Smooth muscle cell of the umbilical artery (primary cell): ENCODE results near the gene PEX5L. TPM values are rescaled to one million over a fixed set of nuclear protein-coding genes. Genes with fewer than 3 reads are reported as not detected.

Source experiments
- total RNA-seq: library from RNA; depleted of rRNA; stranded (reverse); fragments of >200 nt; gene quantifications from 2 replicates; pipeline ENCODE4 v1.2.3, GENCODE V29; 2014

The PEX5L gene, protein sequence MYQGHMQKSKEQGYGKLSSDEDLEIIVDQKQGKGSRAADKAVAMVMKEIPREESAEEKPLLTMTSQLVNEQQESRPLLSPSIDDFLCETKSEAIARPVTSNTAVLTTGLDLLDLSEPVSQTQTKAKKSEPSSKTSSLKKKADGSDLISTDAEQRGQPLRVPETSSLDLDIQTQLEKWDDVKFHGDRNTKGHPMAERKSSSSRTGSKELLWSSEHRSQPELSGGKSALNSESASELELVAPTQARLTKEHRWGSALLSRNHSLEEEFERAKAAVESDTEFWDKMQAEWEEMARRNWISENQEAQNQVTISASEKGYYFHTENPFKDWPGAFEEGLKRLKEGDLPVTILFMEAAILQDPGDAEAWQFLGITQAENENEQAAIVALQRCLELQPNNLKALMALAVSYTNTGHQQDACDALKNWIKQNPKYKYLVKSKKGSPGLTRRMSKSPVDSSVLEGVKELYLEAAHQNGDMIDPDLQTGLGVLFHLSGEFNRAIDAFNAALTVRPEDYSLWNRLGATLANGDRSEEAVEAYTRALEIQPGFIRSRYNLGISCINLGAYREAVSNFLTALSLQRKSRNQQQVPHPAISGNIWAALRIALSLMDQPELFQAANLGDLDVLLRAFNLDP
- total RNA-seq = under 0.01 and 0.51 TPM in 2 replicates

DNA sequence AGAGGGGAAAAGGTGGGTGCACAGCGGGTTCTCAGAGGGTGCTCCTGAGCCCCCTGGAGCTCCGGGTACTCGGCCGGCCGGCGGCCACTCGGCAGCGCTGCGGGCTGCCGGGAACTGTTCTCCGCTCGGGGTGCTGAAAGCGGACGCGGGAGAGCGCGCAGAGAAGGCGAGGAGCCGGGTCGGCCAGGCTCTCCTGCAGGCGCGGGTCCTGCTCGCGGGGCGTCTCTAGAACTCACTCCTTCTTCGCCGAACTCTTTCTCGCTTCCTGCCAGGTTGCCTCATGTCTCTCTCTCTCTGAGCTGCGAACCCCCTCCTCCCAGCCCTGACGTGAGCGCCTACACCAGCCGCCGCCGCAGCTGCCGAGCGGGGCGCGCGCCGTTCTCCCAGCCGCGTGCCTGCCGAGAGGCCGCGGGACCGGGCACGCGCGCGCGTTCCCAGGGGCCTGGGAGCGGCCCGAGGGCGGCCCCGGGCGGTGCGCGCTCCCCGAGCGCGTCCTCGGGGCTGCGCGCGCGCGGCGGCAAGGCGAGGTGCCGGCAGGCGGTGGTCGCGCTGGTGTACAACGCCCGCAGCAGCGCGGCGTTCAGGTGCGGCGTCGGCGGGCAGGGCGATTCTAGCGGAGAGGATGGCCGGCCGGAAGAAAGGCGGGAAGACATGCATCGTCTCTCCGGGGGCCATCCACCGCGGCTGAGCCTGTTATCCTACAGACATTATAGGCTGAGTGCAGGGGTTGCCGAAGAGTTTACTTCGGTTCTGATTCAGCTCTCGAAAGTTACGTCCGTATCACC is at the start of gene PEX5L:
PEX5L (minus strand) TSS at position 267 of the 785 bp plus-strand sequence. CDS start 338 bp downstream, outside the sequence.

